Hepatocyte (in vitro differentiated cells): ENCODE results near the gene MCF2L.

Experiments
- CTCF ChIP-seq: fragments of 200-600 bp; sonication (generic); IDR thresholded peaks from 2 replicates; pipeline ENCODE4 v1.5.1; 2016; ENCODE audit warnings: antibody characterized with exemption, mild to moderate bottlenecking; ENCODE audit not compliant: poor library complexity
- EZH2 ChIP-seq: fragments of 200-600 bp; sonication (generic); IDR thresholded peaks from 2 replicates; pipeline ENCODE4 v1.6.1; 2016; ENCODE audit warnings: antibody characterized with exemption, mild to moderate bottlenecking, borderline replicate concordance
- EZH2phosphoT487 ChIP-seq: fragments of 200-600 bp; sonication (generic); IDR thresholded peaks from one replicate; pipeline ENCODE4 v1.6.1; 2018; ENCODE audit warnings: antibody characterized with exemption, mild to moderate bottlenecking, low read depth, moderate library complexity; ENCODE audit not compliant: unreplicated experiment, severe bottlenecking

- no peak for TF ChIP-seq EZH2
- TF ChIP-seq CTCF = no peak
- no peak for TF ChIP-seq EZH2phosphoT487
Observed at GRCh38 chr13:113116206-113116800, 147.3 kb downstream of the MCF2L start.
